Measurements from ENCODE around the gene ZFYVE21.

ZFYVE21 gene

GRCh38 chr14:103738701-103739451 lies 23.3 kb downstream of the ZFYVE21 start:
- TF ChIP-seq Cebpa-rat (IDR thresholded peaks at IDR 0.05) = no peak
- Histone ChIP-seq H3K9ac (no peak overlapping the region), H3K27ac (no peak overlapping the region), H3K4me3 (no peak overlapping the region), H3K27me3 (no peaks in the 10 kb centered on the region), H3K9me3 (replicated peaks in 1 of 11) (no peaks in the 10 kb centered on the region), H3K36me3 (peaks cover 2 to 70% (median 38%) of the 10 kb centered on the region in 11 experiments; a peak in 21 of 22 replicates), H3K4me2 (no peak overlapping the region), H3K4me1 (peaks cover 11 to 33% (median 29%) of the 10 kb centered on the region in 10 experiments), H4K20me1 (peaks cover 0 to 25% (median 0%) of the 10 kb centered on the region in 11 experiments; a peak in 2 of 22 replicates)

GRCh38 chr14:103739466-103739792 lies 23.8 kb downstream of the ZFYVE21 start:
- Histone ChIP-seq H4K20me1 (peaks cover 0 to 25% (median 0%) of the 10 kb centered on the region in 11 experiments; a peak in 2 of 22 replicates), H3K4me1 (peaks cover 11 to 38% (median 35%) of the 10 kb centered on the region in 10 experiments), H3K36me3 (peaks cover 0 to 65% (median 33%) of the 10 kb centered on the region in 11 experiments; a peak in 16 of 22 replicates), H3K27ac (no peak overlapping the region), H3K4me3 (no peak overlapping the region), H3K27me3 (no peaks in the 10 kb centered on the region), H3K9ac (no peak overlapping the region), H3K9me3 (replicated peaks in 1 of 11) (no peaks in the 10 kb centered on the region), H3K4me2 (no peak overlapping the region)
- no peak for TF ChIP-seq Cebpa-rat (IDR thresholded peaks at IDR 0.05)

DNA sequence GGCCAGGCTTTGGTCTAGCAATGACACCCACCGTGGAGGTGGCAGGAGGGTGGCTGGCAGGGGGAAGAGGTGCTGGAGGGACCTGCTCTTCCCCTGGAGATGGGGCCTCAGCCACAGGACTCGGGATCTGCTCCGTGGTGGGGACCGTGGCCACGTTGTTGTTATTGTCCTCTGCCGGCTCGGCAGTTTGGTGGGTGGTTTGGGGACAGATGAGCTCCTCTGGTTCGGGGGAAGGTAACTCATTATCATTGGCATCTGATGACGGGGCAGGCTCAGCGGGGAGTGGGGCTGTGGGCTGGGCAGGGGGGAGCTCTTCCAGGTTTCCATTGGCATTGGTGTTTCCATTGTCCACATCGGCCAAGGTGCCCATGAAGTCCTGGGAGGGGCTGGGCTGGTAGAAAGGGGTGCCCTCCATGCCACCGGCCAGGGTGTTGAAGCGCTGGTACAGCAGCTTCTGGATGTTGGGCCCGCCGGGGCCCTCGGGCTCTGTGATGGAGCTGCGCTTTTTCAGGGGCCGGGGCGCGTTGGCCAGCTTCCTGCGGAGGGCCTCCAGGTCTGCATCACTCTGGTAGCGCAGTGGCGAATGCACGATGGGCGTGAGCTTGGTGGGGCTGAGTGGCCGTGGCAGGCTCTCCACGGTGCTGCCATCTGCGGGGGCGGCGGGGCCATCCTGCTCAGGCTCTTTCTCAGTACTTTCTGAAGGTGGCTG lies 24.3 kb downstream of the ZFYVE21 start:
- Histone ChIP-seq H3K4me2 (no peak overlapping the region), H3K27me3 (no peaks in the 10 kb centered on the region), H3K27ac (no peak overlapping the region), H3K4me1 (peaks cover 11 to 44% (median 40%) of the 10 kb centered on the region in 10 experiments), H4K20me1 (peaks cover 0 to 24% (median 0%) of the 10 kb centered on the region in 11 experiments; a peak in 2 of 22 replicates), H3K4me3 (no peak overlapping the region), H3K36me3 (peaks cover 0 to 59% (median 28%) of the 10 kb centered on the region in 11 experiments; a peak in 16 of 22 replicates), H3K9me3 (replicated peaks in 1 of 11) (no peaks in the 10 kb centered on the region), H3K9ac (no peak overlapping the region)
- TF ChIP-seq Cebpa-rat (IDR thresholded peaks at IDR 0.05) = no peak

DNA sequence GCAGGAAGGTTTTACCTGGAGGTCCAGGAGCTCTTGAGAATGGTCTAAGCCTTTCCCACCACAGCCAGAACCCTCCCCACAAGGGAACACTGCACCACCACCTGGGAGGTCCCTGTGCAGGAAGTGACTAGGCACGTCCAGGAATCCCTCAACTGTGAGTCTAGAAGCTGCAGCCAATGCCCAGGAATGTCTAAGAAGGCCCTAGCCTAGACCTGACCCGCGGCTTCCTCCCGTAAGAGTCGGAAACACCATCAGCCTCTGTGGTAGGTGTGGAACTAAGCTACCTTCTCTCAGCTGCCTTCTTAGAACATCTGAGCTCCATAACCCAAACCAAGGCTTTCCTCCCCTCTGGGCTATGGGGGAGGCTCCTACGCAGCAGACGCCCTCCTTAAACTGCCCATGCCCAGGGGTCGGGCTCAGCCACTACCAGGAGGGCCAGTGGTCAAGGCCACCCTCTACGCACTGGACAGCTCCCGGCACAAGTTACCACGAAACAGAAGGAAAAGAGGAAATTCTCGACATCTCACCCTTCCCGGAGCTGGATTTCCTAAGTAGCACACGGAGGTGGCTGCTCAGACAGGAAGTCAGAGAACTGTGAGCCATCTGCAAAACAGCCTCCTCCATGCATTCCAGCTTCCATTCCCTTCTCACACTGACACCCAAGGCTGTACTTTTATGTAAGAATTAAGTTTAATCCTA lies 25.5 kb downstream of the ZFYVE21 start:
- H3K4me3 ChIP-seq = no peak overlapping the region
- H3K4me1 ChIP-seq = peaks cover 15 to 47% (median 43%) of the 10 kb centered on the region in 10 experiments
- peaks cover 0 to 13% (median 0%) of the 10 kb centered on the region in 11 experiments; a peak in 1 of 22 replicates for H4K20me1 ChIP-seq
- TF ChIP-seq Cebpa-rat (IDR thresholded peaks at IDR 0.05) = no peak
- H3K9me3 ChIP-seq (replicated peaks in 1 of 11) = no peaks in the 10 kb centered on the region
- H3K27me3 ChIP-seq = no peaks in the 10 kb centered on the region
- no peak overlapping the region; a peak in 1 of 22 replicates for H3K27ac ChIP-seq
- peaks cover 0 to 47% (median 18%) of the 10 kb centered on the region in 11 experiments; a peak in 16 of 22 replicates for H3K36me3 ChIP-seq
- H3K9ac ChIP-seq = no peak overlapping the region
- H3K4me2 ChIP-seq = peak overlapping the region; percentile 3 to 67 (median 31); a peak in 9 of 22 replicates

- no peaks in the 10 kb centered on the region for H3K27me3 ChIP-seq
- no peaks in the 10 kb centered on the region for H3K9me3 ChIP-seq (replicated peaks in 1 of 11)
- H3K4me3 ChIP-seq = no peak overlapping the region
- H3K4me1 ChIP-seq = peaks cover 22 to 51% (median 45%) of the 10 kb centered on the region in 10 experiments
- peaks cover 0 to 7% (median 0%) of the 10 kb centered on the region in 11 experiments; a peak in 1 of 22 replicates for H4K20me1 ChIP-seq
- peaks cover 0 to 42% (median 16%) of the 10 kb centered on the region in 11 experiments; a peak in 16 of 22 replicates for H3K36me3 ChIP-seq
- peak overlapping the region in 1 of 11 experiments; percentile 14; a peak in 3 of 22 replicates for H3K9ac ChIP-seq
- no peak for TF ChIP-seq Cebpa-rat (IDR thresholded peaks at IDR 0.05)
- H3K27ac ChIP-seq = no peak overlapping the region
- peak overlapping the region; percentile 6 to 75 (median 50); a peak in 17 of 22 replicates for H3K4me2 ChIP-seq
Observed at GRCh38 chr14:103741876-103742275, 26.3 kb downstream of the ZFYVE21 start.

DNA sequence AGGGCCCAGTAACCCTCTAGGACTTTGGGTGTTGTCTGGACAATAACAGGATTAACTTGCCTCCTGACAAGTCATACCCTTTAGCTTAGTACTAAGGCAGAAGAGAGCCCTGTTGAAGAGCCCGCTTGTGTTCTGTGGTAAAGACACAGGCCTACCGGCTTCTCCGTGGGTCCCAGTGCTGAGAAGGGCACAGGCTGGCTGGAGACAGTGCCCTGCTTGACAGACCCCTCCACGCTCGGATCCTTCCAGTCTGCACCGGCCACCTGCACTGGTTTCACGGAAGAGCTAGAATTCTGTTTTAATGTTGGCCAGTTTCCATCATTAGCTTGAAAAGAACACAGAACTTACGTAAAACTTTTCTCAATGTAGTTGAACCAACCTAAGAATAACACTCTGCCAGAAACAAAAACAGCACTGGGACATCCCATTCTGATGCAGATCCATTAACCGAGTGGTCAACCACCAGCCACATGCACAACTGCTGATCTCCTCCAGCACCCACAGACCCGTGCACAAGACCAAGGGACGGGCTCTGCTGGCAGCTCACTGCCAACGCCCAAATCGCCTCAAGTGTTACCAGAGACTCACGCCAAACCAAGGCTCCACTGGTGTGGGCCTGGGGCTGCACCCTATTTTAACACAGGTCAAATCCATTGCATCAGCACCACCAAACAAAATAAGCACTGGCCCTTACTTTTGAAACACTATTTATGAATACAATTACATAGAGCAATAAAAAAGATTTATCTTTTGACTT lies 27.1 kb downstream of the ZFYVE21 start:
- no peak overlapping the region; a peak in 1 of 22 replicates for H3K9ac ChIP-seq
- peak overlapping the region in 9 of 11 experiments; percentile 22 to 75 (median 53); a peak in 15 of 22 replicates for H3K4me2 ChIP-seq
- peaks cover 24 to 52% (median 45%) of the 10 kb centered on the region in 10 experiments for H3K4me1 ChIP-seq
- H4K20me1 ChIP-seq = peaks cover 0 to 6% (median 0%) of the 10 kb centered on the region in 11 experiments; a peak in 1 of 22 replicates
- no peaks in the 10 kb centered on the region for H3K9me3 ChIP-seq (replicated peaks in 1 of 11)
- no peaks in the 10 kb centered on the region for H3K27me3 ChIP-seq
- no peak overlapping the region for H3K4me3 ChIP-seq
- peaks cover 0 to 34% (median 16%) of the 10 kb centered on the region in 11 experiments; a peak in 14 of 22 replicates for H3K36me3 ChIP-seq
- no peak overlapping the region for H3K27ac ChIP-seq
- no peak for TF ChIP-seq Cebpa-rat (IDR thresholded peaks at IDR 0.05)

- H3K27ac ChIP-seq = peak overlapping the region in 1 of 11 experiments; percentile 4; a peak in 1 of 22 replicates
- peaks cover 0 to 6% (median 0%) of the 10 kb centered on the region in 11 experiments; a peak in 1 of 22 replicates for H4K20me1 ChIP-seq
- TF ChIP-seq Cebpa-rat (IDR thresholded peaks at IDR 0.05) = no peak
- H3K4me3 ChIP-seq = no peak overlapping the region
- peak overlapping the region in 9 of 11 experiments; percentile 7 to 75 (median 52); a peak in 17 of 22 replicates for H3K4me2 ChIP-seq
- peak overlapping the region in 3 of 11 experiments; percentile 6 to 35 (median 7); a peak in 1 of 22 replicates for H3K9ac ChIP-seq
- no peaks in the 10 kb centered on the region for H3K27me3 ChIP-seq
- H3K4me1 ChIP-seq = peaks cover 24 to 59% (median 53%) of the 10 kb centered on the region in 10 experiments
- H3K36me3 ChIP-seq = peaks cover 0 to 24% (median 8%) of the 10 kb centered on the region in 11 experiments; a peak in 12 of 22 replicates
- H3K9me3 ChIP-seq (replicated peaks in 1 of 11) = no peaks in the 10 kb centered on the region
Observed at GRCh38 chr14:103743691-103744090, 28.1 kb downstream of the ZFYVE21 start.
